Adrenal gland (tissue), 5 donors: Measurements from ENCODE around the gene CHTOP.

ENCODE experiments used
- CTCF ChIP-seq, 6 experiments: fragments of 450-650 bp in 4 of 6; fragments of 200-600 bp in 2 of 6; sonication (generic) in 1 of 6; IDR thresholded peaks; 1 replicate in 5 of 6; 2 replicates in 1 of 6; pipeline versions ENCODE4 v1.5.1 to v1.8.0; 2016 to 2021; ENCODE audit warnings: antibody characterized with exemption in 6 of 6, mild to moderate bottlenecking in 2 of 6, moderate library complexity in 1 of 6
- POLR2A ChIP-seq, 2 donors: fragments of 450-650 bp; IDR thresholded peaks; one replicate each; pipeline ENCODE4 v1.6.1; 2017; ENCODE audit warnings: antibody characterized with exemption in 2 of 2, mild to moderate bottlenecking in 2 of 2, moderate library complexity in 1 of 2
- donor health status: DM: no; HTN: no; CAD: no.

DNA sequence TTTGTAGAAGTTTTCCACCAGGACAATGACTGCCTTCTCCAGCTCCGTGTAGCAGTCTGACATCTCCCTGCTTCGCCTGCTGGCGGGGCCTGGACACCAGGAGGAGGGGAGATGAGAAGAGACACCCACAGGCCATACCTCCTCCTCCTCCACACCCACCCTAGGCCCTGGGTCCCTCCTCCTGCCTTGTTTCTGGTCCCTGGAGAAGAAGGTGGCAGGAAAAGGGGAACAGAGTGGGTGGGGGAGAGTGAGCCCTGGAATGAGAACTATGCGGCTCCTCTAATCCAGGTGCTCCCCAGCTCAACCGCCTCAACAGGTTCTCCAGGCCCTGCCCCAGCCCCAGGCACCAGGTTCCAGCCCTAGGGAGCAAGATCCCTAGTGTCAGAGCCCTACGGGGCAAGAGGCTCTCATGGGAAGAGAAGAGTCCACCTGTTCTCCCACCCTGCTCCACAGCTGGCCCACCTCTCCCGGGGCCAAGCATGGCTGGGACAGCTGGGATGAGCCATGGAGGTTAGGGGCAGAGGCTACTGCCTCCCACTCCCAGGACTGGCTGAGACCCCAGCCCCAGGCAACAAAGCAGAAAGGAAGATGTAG lies 25.7 kb upstream of the CHTOP start:
- TF ChIP-seq POLR2A (IDR thresholded peaks at IDR 0.05): no peak
- TF ChIP-seq CTCF (IDR thresholded peaks at IDR 0.05): no peak
